Measurements from ENCODE around the gene DNAH7. TPM values are rescaled to one million over a fixed set of nuclear protein-coding genes. Genes with fewer than 3 reads are reported as not detected.
"Not testable (repeated sequence)": the region's sequence is repeated elsewhere in the genome, so short reads cannot be mapped to it uniquely, and the experiment has no call there.

DNAH7 gene
- total and polyA plus RNA-seq, 8 donors, result 1.6 to 6.2 (median 4.8) TPM

GRCh38 chr2:196099916-196100315 is 31.3 kb upstream of the DNAH7 start:
- Histone ChIP-seq H3K4me1 (no peaks in the 10 kb centered on the region), H3K4me3 (no peak overlapping the region), H3K36me3 (no peaks in the 10 kb centered on the region), H3K27me3 (no peaks in the 10 kb centered on the region), H3K27ac (no peak overlapping the region), H3K9me3 (no peaks in the 10 kb centered on the region)
- intact Hi-C loops (cut with DNase I), result no loop called here
- DNase-seq, result no peak
- no peak for TF ChIP-seq CTCF (IDR thresholded peaks at IDR 0.05)
- ATAC-seq, result no peak

- intact Hi-C loops (cut with DNase I), result no loop called here
- TF ChIP-seq CTCF (IDR thresholded peaks at IDR 0.05), result no peak
These were observed 29.4 kb upstream of the DNAH7 start for GRCh38 chr2:196097864-196098660.

GRCh38 chr2:196096982-196097745 is 28.5 kb upstream of the DNAH7 start:
- DNase-seq (no peak), ATAC-seq (no peak)
- Histone ChIP-seq H3K36me3 (no peaks in the 10 kb centered on the region), H3K27me3 (no peaks in the 10 kb centered on the region), H3K4me1 (no peaks in the 10 kb centered on the region), H3K9me3 (peaks cover 0 to 2% of the 10 kb centered on the region in 2 donors), H3K27ac (no peak overlapping the region), H3K4me3 (no peak overlapping the region)
- intact Hi-C loops (cut with DNase I), result no loop called here
- no peak for TF ChIP-seq CTCF (IDR thresholded peaks at IDR 0.05)

More at GRCh38 chr2:196097864-196098660, 29.4 kb upstream of the DNAH7 start:
- DNase-seq (no peak), ATAC-seq (no peak)
- Histone ChIP-seq H3K36me3 (no peaks in the 10 kb centered on the region), H3K9me3 (peaks cover 0 to 2% of the 10 kb centered on the region in 2 donors), H3K4me1 (no peaks in the 10 kb centered on the region), H3K27me3 (no peaks in the 10 kb centered on the region), H3K4me3 (no peak overlapping the region), H3K27ac (no peak overlapping the region)

- Histone ChIP-seq H3K36me3 (no peaks in the 10 kb centered on the region), H3K4me1 (no peaks in the 10 kb centered on the region), H3K27me3 (no peaks in the 10 kb centered on the region), H3K9me3 (peaks cover 0 to 2% of the 10 kb centered on the region in 2 donors), H3K27ac (no peak overlapping the region), H3K4me3 (no peak overlapping the region)
- intact Hi-C loops (cut with DNase I), result no loop called here
- TF ChIP-seq CTCF (IDR thresholded peaks at IDR 0.05), result no peak
- no peak for DNase-seq
- no peak for ATAC-seq
These were observed 27.6 kb upstream of the DNAH7 start for GRCh38 chr2:196096264-196096663.

- H3K36me3 ChIP-seq; ATAC-seq; intact Hi-C loops (cut with DNase I); H3K9me3 ChIP-seq; DNase-seq; H3K4me1 ChIP-seq; H3K27ac ChIP-seq; H3K4me3 ChIP-seq; H3K27me3 ChIP-seq: not testable (repeated sequence)
These were observed 20.8 kb upstream of the DNAH7 start for GRCh38 chr2:196089448-196089847.

All from left lung (tissue), 10 donors.